NK-92 (cell line): ENCODE results near the gene ILK.

ENCODE experiments used
- DNase-seq: peaks from one replicate; lab custom pipeline; 2025; ENCODE audit not compliant: unreplicated experiment; lab: John Stamatoyannopoulos, UW

ILK gene

GRCh38 chr11:6654281-6655019 lies 50.9 kb downstream of the ILK start:
- no peak for DNase-seq

GRCh38 chr11:6655020-6655789 lies 51.6 kb downstream of the ILK start:
- no peak for DNase-seq

GRCh38 chr11:6655790-6656583 lies 52.4 kb downstream of the ILK start, which contains the start of gene DCHS1:
TSS of gene DCHS1 (minus strand) at chr11:6655809. CDS start at chr11:6641613, 14,196 bp downstream.
- no peak for DNase-seq

- no peak for DNase-seq
Measured at GRCh38 chr11:6656584-6656915, 53.0 kb downstream of the ILK start.

- DNase-seq: no peak
Measured at GRCh38 chr11:6656936-6657335, 53.4 kb downstream of the ILK start.

GRCh38 chr11:6657346-6657745 lies 53.8 kb downstream of the ILK start:
- no peak for DNase-seq

- no peak for DNase-seq
Measured at GRCh38 chr11:6658647-6659046, 55.1 kb downstream of the ILK start.
